GM12878 (cell line): Measurements from ENCODE around the gene FFAR1. TPM values are rescaled to one million over a fixed set of nuclear protein-coding genes. Genes with fewer than 3 reads are reported as not detected.

Source experiments
- microRNA-seq: library from miRNA; unstranded; fragments of <30 nt; microRNA quantifications from one replicate; pipeline ENCODE4, GENCODE V29; 2018
- polyA plus RNA-seq, 11 experiments: library from polyadenylated mRNA; depleted of rRNA in 4 of 11; unstranded in 6 of 11; stranded (reverse) in 5 of 11; fragments of >200 nt; fragmentation: Nextera tagmentation in 4 of 11; fragmentation: Illumina TruSeq in 1 of 11; extraction: Ambion mirVana in 4 of 11; extraction: Trizol in 1 of 11; gene quantifications; 1 replicate in 1 of 11; 2 replicates in 10 of 11; pipeline versions ENCODE4 v1.2.1 to v1.2.3, GENCODE V29; 2011 to 2016; ENCODE audit warnings: inconsistent platforms in 2 of 11, missing spikeins in 2 of 11, low read depth in 1 of 11
- total RNA-seq, 4 experiments: library from RNA; depleted of rRNA in 3 of 4; stranded (reverse); fragments of >200 nt in 3 of 4; fragmentation: Illumina TruSeq in 1 of 4; extraction: Trizol in 1 of 4; gene quantifications; 2 replicates each; pipeline versions ENCODE4 v1.2.1 to v1.2.3, GENCODE V29; 2013 to 2021

FFAR1 gene
- total and polyA plus RNA-seq, 10 of the 15 experiments (the other 5 are each of a cell fraction or from before 2014, with no cell fraction given) = 0.05 to 0.62 (median 0.14) TPM; not detected in 2

Small RNA genes within 50 kb of the gene (microRNA-seq; reads per million reads assigned to microRNA genes)
- gene MIR5196 = 6.6 reads per million, percentile 35 among the genes with 10 or more reads in this experiment

Other genes with a start within 250 kb of the FFAR1 start
Only the 7 nearest of the 21 such genes appear.
- gene LSR, start 98.9 kb upstream of the FFAR1 start, total RNA-seq (2014; rRNA removed) = 36.9 and 48.1 TPM in 2 replicates
- gene LSR, start 98.9 kb upstream of the FFAR1 start, total RNA-seq (2014; rRNA removed; fragmentation: Illumina TruSeq; extraction: Trizol) = 7.5 and 14.4 TPM in 2 replicates
- gene LSR, start 98.9 kb upstream of the FFAR1 start, total RNA-seq (2021) = 44.1 and 48.8 TPM in 2 replicates
- 6.1 and 24.3 TPM in 2 replicates for gene LSR, start 98.9 kb upstream of the FFAR1 start, polyA plus RNA-seq (2011; rRNA removed)
- 3.3 and 12.4 TPM in 2 replicates for gene LSR, start 98.9 kb upstream of the FFAR1 start, polyA plus RNA-seq (2014; fragmentation: Illumina TruSeq; extraction: Trizol)
- gene LSR, start 98.9 kb upstream of the FFAR1 start, polyA plus RNA-seq (2014; fragmentation: Nextera tagmentation; extraction: Ambion mirVana) = under 1 TPM; 0.26 to 0.84 TPM
- gene LSR, start 98.9 kb upstream of the FFAR1 start, polyA plus RNA-seq (2014; rRNA removed) = 28.3 and 37.6 TPM in 2 replicates
- gene LSR, start 98.9 kb upstream of the FFAR1 start, polyA plus RNA-seq (2016; fragmentation: Nextera tagmentation; extraction: Ambion mirVana) = 10 to 100 TPM; 35.7 to 53.9 TPM
- gene USF2, start 78.9 kb upstream of the FFAR1 start, total RNA-seq (2014; rRNA removed) = 80.2 and 94.2 TPM in 2 replicates
- 49.2 and 62.2 TPM in 2 replicates for gene USF2, start 78.9 kb upstream of the FFAR1 start, total RNA-seq (2014; rRNA removed; fragmentation: Illumina TruSeq; extraction: Trizol)
- 131 and 143 TPM in 2 replicates for gene USF2, start 78.9 kb upstream of the FFAR1 start, total RNA-seq (2021)
- 108 and 157 TPM in 2 replicates for gene USF2, start 78.9 kb upstream of the FFAR1 start, polyA plus RNA-seq (2011; rRNA removed)
- gene USF2, start 78.9 kb upstream of the FFAR1 start, polyA plus RNA-seq (2014; fragmentation: Illumina TruSeq; extraction: Trizol) = 47.1 and 68.9 TPM in 2 replicates
- 1 to 10 TPM in 1 of 2 experiments, under 1 TPM in 1; 0.56 to 2.1 TPM for gene USF2, start 78.9 kb upstream of the FFAR1 start, polyA plus RNA-seq (2014; fragmentation: Nextera tagmentation; extraction: Ambion mirVana)
- 131 and 157 TPM in 2 replicates for gene USF2, start 78.9 kb upstream of the FFAR1 start, polyA plus RNA-seq (2014; rRNA removed)
- 10 to 100 TPM; 13.4 to 13.6 TPM for gene USF2, start 78.9 kb upstream of the FFAR1 start, polyA plus RNA-seq (2016; fragmentation: Nextera tagmentation; extraction: Ambion mirVana)
- 0.45 TPM in 1 of 2 replicates, not detected in the other for gene HAMP, start 65.4 kb upstream of the FFAR1 start, total RNA-seq (2014; rRNA removed)
- gene HAMP, start 65.4 kb upstream of the FFAR1 start, total RNA-seq (2014; rRNA removed; fragmentation: Illumina TruSeq; extraction: Trizol) = 0.36 TPM in 1 of 2 replicates, not detected in the other
- gene HAMP, start 65.4 kb upstream of the FFAR1 start, total RNA-seq (2021) = not detected in 2 replicates
- gene HAMP, start 65.4 kb upstream of the FFAR1 start, polyA plus RNA-seq (2011; rRNA removed) = 0.03 TPM in 1 of 2 replicates, not detected in the other
- 0.10 TPM in 1 of 2 replicates, not detected in the other for gene HAMP, start 65.4 kb upstream of the FFAR1 start, polyA plus RNA-seq (2014; fragmentation: Illumina TruSeq; extraction: Trizol)
- under 1 TPM; 0.58 to 0.71 TPM for gene HAMP, start 65.4 kb upstream of the FFAR1 start, polyA plus RNA-seq (2014; fragmentation: Nextera tagmentation; extraction: Ambion mirVana)
- 0.53 TPM in 1 of 2 replicates, not detected in the other for gene HAMP, start 65.4 kb upstream of the FFAR1 start, polyA plus RNA-seq (2014; rRNA removed)
- under 1 TPM; 0.23 to 0.63 TPM for gene HAMP, start 65.4 kb upstream of the FFAR1 start, polyA plus RNA-seq (2016; fragmentation: Nextera tagmentation; extraction: Ambion mirVana)
- 0.11 and 0.17 TPM in 2 replicates for gene MAG, start 55.7 kb upstream of the FFAR1 start, total RNA-seq (2014; rRNA removed)
- gene MAG, start 55.7 kb upstream of the FFAR1 start, total RNA-seq (2014; rRNA removed; fragmentation: Illumina TruSeq; extraction: Trizol) = 0.05 and 0.09 TPM in 2 replicates
- 0.27 and 0.56 TPM in 2 replicates for gene MAG, start 55.7 kb upstream of the FFAR1 start, total RNA-seq (2021)
- 0.03 and 0.23 TPM in 2 replicates for gene MAG, start 55.7 kb upstream of the FFAR1 start, polyA plus RNA-seq (2011; rRNA removed)
- 0.06 TPM in 2 replicates for gene MAG, start 55.7 kb upstream of the FFAR1 start, polyA plus RNA-seq (2014; fragmentation: Illumina TruSeq; extraction: Trizol)
- not detected for gene MAG, start 55.7 kb upstream of the FFAR1 start, polyA plus RNA-seq (2014; fragmentation: Nextera tagmentation; extraction: Ambion mirVana)
- 0.63 and 0.82 TPM in 2 replicates for gene MAG, start 55.7 kb upstream of the FFAR1 start, polyA plus RNA-seq (2014; rRNA removed)
- gene MAG, start 55.7 kb upstream of the FFAR1 start, polyA plus RNA-seq (2016; fragmentation: Nextera tagmentation; extraction: Ambion mirVana) = under 1 TPM; 0.16 to 0.23 TPM
- 238 and 245 TPM in 2 replicates for gene CD22, start 18.7 kb upstream of the FFAR1 start, total RNA-seq (2014; rRNA removed)
- 124 and 140 TPM in 2 replicates for gene CD22, start 18.7 kb upstream of the FFAR1 start, total RNA-seq (2014; rRNA removed; fragmentation: Illumina TruSeq; extraction: Trizol)
- 261 and 294 TPM in 2 replicates for gene CD22, start 18.7 kb upstream of the FFAR1 start, total RNA-seq (2021)
- gene CD22, start 18.7 kb upstream of the FFAR1 start, polyA plus RNA-seq (2011; rRNA removed) = 216 and 271 TPM in 2 replicates
- 288 and 344 TPM in 2 replicates for gene CD22, start 18.7 kb upstream of the FFAR1 start, polyA plus RNA-seq (2014; fragmentation: Illumina TruSeq; extraction: Trizol)
- 10 to 100 TPM; 23.0 to 24.4 TPM for gene CD22, start 18.7 kb upstream of the FFAR1 start, polyA plus RNA-seq (2014; fragmentation: Nextera tagmentation; extraction: Ambion mirVana)
- gene CD22, start 18.7 kb upstream of the FFAR1 start, polyA plus RNA-seq (2014; rRNA removed) = 316 and 325 TPM in 2 replicates
- gene CD22, start 18.7 kb upstream of the FFAR1 start, polyA plus RNA-seq (2016; fragmentation: Nextera tagmentation; extraction: Ambion mirVana) = 10 to 100 TPM; 78.2 to 81.0 TPM
- not detected in 2 replicates for gene FFAR3, start 10.6 kb downstream of the FFAR1 start, total RNA-seq (2014; rRNA removed)
- not detected in 2 replicates for gene FFAR3, start 10.6 kb downstream of the FFAR1 start, total RNA-seq (2014; rRNA removed; fragmentation: Illumina TruSeq; extraction: Trizol)
- gene FFAR3, start 10.6 kb downstream of the FFAR1 start, total RNA-seq (2021) = 0.18 TPM in 1 of 2 replicates, not detected in the other
- gene FFAR3, start 10.6 kb downstream of the FFAR1 start, polyA plus RNA-seq (2011; rRNA removed) = not detected in 2 replicates
- 0.15 TPM in 1 of 2 replicates, not detected in the other for gene FFAR3, start 10.6 kb downstream of the FFAR1 start, polyA plus RNA-seq (2014; fragmentation: Illumina TruSeq; extraction: Trizol)
- not detected for gene FFAR3, start 10.6 kb downstream of the FFAR1 start, polyA plus RNA-seq (2014; fragmentation: Nextera tagmentation; extraction: Ambion mirVana)
- gene FFAR3, start 10.6 kb downstream of the FFAR1 start, polyA plus RNA-seq (2014; rRNA removed) = not detected in 2 replicates
- not detected for gene FFAR3, start 10.6 kb downstream of the FFAR1 start, polyA plus RNA-seq (2016; fragmentation: Nextera tagmentation; extraction: Ambion mirVana)
- gene GPR42, start 23.2 kb downstream of the FFAR1 start, total RNA-seq (2014; rRNA removed) = not detected in 2 replicates
- gene GPR42, start 23.2 kb downstream of the FFAR1 start, total RNA-seq (2014; rRNA removed; fragmentation: Illumina TruSeq; extraction: Trizol) = not detected in 2 replicates
- 0.13 TPM in 1 of 2 replicates, not detected in the other for gene GPR42, start 23.2 kb downstream of the FFAR1 start, total RNA-seq (2021)
- gene GPR42, start 23.2 kb downstream of the FFAR1 start, polyA plus RNA-seq (2011; rRNA removed) = not detected in 2 replicates
- not detected in 2 replicates for gene GPR42, start 23.2 kb downstream of the FFAR1 start, polyA plus RNA-seq (2014; fragmentation: Illumina TruSeq; extraction: Trizol)
- gene GPR42, start 23.2 kb downstream of the FFAR1 start, polyA plus RNA-seq (2014; fragmentation: Nextera tagmentation; extraction: Ambion mirVana) = not detected
- not detected in 2 replicates for gene GPR42, start 23.2 kb downstream of the FFAR1 start, polyA plus RNA-seq (2014; rRNA removed)
- gene GPR42, start 23.2 kb downstream of the FFAR1 start, polyA plus RNA-seq (2016; fragmentation: Nextera tagmentation; extraction: Ambion mirVana) = not detected